CD1c-positive myeloid dendritic cell (primary cell): ENCODE data around the gene LRRIQ4.

ENCODE experiments used
- DNase-seq: peaks from one replicate; pipeline ENCODE4 v3.0.0-alpha.2; 2016; ENCODE audit errors: extremely low spot score

LRRIQ4 gene

DNA sequence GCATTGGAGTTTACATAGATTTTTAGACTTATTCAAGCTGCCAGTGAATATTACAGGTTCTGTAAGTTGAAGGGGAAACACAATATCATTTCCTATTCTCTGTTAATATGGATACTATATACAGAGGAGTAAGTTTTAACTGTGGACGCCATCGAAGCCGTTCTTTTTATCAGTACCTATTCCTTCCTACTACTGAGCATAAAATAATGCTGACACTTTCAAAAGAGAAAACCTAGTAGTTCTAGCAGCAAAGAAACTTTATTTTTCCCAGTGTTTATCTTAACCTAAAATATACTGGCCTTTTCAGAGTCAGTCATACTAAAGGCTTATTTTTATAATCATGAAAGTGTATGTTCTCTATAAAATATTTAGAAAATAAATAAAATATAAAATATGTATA lies 42.8 kb downstream of the LRRIQ4 start:
- no peak for DNase-seq

DNA sequence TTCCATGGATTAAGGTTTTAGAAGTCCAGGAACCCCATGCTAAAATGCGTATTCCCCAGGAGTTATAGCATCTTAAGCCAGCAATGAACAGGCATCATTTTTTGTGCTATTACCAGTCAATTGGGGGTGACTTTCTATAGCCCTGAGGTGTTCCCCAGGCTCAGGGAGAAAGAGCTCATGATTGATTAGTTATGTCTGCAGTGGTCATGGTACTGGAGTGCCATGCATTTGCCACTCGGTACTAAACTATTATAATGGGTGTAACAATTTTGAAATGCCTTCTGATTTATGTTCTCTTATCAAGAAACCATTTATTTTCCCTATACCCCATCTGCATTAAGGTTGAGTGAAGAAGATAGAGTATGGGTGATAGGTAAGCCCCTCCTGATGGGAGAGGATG lies 45.1 kb downstream of the LRRIQ4 start:
- no peak for DNase-seq

DNA sequence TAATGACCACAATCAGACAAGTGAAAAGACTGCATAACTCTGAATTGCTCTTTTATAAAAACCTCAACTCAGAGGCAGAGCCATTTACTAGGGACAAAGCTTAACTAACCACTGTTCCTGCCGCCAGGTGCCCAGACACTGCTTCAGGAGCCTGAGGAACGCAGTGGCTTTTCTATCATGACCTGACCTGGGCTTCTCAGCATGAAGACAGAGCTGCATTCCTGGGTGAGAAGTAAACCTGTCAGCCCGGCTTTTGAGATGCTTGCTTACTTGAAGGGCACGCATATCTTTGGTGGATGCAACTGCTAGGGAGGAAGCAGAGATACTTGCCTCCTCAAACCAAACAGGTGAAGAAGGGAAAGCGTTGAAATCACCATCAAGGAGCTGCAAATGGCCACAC lies 49.2 kb downstream of the LRRIQ4 start:
- DNase-seq = no peak

DNA sequence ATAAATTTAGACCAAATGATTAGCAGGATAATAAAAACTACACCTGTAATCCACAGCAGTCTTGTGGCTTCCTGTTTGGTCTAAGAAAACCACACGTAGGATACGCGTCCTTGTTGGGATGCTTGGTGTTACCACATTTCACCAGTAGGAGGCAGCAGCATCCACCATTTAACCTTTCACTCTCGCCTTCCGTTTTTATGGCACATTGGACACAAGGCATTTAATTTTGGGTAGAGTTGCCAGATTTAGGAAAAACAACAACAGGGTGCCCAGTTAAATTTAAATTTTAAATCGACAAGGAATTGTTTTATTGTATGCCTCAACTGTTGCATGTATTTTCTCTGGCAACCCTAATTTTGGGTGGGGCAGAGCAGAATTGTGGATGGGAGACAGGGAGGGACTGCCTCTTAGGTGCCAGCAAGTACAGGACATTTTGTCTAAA lies 50.8 kb downstream of the LRRIQ4 start:
- peak; percentile 84 for DNase-seq

DNA sequence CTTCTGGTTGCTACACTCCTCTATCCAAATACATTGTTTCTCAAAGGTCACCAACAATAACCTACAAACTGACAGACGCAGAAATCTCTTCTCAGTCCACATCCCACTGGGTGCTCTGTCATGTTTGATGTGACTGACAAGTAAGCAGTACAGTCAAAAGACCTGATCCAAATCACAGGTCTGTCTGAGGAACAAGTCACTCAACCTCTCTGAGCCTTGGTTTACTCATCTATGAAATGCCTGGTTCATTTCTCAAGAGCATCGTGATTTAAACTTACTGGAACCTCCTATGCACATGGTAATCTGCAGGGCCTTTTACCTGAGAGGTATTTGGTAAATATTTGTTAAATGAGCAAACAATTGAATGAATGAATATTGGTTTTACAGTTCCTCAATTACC lies 51.6 kb downstream of the LRRIQ4 start:
- DNase-seq = no peak

DNA sequence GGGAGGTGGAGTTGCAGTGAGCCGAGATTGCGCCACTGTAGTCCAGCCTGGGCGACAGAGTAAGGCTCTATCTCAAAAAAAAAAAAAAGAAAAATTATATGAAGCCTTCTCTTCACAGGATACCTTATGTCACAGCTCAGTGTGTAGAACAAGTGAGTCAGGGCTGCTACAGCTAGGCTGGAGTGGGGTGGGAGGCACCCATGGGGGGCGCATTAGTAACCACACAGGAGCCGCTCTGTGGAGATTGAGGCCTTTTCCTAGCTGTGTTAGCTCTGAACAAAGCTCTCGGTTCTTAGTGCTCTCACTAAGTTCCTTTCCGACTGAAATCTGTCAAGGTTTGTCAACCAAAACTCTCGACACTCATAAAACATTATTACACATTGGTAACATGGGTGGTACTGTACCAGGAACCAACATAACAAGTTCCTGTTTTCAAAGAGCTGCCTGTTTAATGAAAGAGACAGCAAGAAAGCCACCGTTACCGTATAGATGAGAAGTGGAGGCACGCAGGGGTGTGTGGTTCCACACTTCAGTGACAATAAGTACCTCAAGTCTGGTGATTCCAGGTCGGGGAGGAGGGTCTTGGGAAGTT lies 52.6 kb downstream of the LRRIQ4 start:
- peak; percentile 58 for DNase-seq

DNA sequence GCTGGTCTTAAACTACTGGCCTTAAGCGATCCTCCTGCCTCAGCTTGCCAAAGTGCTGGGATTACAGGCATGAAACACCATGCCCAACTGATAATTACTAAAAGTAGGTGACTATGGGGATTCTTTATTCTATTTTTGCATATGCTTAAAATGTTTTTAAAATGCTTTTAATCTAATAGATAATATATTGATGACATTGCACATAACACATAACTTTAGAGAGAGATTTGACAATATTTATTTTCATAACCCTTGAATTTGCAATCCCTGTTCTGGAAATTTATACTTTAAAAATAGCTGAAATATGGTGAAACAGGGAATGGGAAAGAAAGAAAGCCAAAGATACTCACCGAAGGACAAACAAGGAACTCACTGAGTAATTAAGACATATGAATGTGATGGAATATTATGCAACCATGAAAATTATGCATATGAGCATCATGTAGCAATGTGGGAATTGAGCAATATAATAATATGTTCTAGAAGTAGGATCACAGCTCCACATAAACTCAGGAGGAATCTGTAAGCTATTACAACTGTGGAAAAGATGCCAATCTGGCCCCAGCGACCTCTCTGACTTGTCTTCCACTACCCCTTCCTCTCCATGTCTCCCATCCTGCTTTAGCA lies 55.0 kb downstream of the LRRIQ4 start:
- no peak for DNase-seq

DNA sequence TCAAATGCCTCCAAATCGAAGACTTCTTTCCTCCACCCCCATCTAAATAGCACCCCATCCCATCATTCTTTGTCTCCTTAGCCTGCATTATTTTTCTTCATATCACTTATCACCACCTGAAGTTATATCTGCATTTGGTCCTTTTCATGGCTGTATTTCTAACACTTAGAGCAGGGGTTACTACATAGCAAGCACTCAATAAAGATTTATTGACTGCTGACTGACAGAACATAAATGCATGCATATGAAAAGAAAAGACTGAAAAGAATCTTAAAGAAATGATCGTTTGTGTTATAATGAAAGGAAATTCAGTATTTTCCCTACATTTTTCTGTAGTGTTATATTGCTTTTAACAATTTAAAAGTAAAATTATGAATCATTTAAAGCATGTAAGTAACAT lies 55.7 kb downstream of the LRRIQ4 start:
- no peak for DNase-seq

DNA sequence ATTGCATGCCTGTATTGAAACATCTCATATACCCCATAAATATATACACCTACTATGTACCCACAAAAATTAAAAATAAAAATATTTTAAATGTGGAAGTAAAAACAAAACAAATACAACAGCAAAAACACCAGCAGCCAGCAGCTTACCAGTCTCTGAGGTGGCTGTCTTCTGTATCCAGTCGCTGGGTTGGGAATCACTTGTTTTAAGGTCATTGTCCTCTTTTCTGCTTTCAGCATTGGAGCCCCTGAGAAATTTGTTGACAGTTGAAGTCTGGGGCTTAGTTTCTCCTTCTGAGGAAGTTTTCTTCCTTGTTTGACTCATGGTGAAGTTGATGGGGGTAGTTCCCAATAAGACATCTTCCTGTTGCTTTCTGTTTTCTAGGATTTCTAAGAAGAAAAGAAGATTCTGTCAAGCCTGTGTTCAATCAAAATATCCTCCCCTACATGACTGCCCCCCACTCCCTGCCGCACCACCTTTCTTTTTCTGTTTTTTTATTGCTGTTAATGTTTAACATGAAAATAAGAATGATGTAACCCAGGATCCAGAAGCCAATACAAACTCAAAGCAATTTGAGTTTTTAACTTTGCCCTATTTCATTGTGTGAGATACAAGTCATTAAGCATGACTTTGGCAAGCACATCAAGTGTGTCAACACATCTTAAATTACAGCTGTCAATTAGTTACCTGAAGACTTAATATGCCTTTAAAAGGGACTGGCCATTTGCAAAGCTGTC lies 57.0 kb downstream of the LRRIQ4 start, which contains the start of gene LRRC31:
LRRC31 (minus strand) TSS at position 452 of the 737 bp plus-strand sequence; CDS start at position 324, 128 bp downstream.
- no peak for DNase-seq

DNA sequence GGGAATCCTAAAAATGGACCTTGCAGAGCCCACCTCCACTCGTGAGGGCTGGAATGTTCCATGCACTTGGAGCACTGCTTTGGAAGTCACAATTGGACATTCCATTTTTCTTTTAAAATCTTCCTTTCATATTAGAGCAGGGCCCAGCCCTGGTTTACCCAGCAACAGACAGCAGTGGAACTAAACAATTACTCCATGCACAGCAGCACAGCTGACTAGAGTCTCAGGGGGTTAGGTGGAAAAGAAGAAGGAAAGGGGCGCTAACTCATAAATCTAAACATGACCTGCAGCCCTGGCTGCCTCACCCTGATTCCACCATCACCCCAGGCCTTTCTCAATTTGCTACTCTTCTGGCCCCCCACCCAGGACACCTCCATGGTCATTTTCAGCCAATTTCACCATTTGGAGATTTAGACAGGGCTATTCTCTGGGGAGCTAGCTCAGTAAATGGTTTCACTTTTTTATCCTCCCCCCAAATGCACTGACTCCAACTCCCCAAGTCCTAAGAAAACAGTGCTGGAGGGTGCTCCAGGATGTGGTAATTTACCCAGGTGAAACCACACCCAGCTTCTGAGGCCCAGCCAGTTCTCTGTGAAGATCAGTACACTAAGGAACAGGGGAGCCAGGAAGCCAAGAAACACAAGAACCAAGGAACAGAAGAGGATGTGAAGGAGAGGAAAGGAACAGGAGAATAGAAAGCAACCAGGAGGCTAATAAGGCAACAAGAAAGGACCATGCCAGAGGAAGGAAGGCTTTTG lies 58.6 kb downstream of the LRRIQ4 start:
- DNase-seq = no peak

DNA sequence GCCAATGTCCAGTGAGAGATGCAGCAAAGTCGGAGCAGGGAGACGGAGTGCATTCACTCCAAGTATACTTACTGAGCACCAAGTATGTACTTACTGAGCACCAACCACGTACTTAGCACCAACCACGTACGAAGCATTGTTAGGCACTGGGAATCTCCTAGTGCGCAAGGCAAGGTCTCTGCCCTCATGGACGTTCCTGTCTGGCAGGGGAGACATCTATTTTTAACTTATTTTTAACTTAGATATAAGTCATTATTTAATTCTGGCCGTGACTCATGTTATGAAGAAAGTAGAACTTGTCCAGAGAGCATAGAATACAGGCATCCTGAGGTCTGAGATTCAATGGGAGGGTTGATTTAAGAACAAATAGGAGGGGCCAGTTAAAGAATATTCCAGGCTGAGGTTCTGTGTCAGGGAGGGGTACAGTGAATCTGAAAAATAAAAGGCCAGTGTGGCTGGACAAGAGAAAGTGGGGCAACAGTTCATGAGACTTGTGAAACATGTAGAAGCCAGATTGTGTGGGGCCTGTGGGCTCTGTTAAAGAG lies 66.4 kb downstream of the LRRIQ4 start:
- DNase-seq = no peak

DNA sequence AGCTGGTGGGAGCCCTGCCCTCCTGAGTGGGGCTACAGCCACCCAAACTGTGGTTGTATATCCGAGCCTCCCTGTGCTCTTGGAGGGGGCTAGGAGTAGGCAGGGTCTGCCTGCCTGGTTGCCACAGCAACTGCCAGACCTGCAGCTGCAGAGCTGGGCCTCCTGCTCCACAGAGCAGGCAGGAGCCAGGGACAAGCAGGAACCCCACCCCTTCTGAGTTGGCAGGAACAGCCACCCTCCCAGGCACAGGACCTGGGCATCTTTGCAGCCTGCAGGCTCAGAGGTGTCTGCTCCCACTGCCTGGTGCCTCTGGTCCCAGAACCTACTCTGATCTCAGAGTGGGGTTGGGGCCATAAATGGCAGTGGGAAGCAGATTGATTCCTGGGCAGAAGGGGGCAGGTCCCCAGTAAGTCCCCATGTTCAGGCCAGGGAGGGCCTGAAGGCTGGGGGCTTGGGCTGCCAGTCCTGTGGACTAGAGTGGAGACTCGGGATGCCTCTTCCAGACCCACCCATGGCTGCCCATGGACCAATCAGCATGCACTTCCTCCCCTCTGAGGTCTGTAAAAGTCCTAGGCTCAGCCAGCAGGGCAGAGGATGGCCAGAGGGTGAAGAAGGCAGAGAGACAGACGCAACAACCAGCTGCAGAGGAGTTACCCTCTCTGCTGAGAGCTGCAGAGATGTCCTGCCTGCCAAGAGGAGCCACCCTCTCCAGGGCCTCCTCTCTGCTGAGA lies 67.3 kb downstream of the LRRIQ4 start:
- no peak for DNase-seq

DNA sequence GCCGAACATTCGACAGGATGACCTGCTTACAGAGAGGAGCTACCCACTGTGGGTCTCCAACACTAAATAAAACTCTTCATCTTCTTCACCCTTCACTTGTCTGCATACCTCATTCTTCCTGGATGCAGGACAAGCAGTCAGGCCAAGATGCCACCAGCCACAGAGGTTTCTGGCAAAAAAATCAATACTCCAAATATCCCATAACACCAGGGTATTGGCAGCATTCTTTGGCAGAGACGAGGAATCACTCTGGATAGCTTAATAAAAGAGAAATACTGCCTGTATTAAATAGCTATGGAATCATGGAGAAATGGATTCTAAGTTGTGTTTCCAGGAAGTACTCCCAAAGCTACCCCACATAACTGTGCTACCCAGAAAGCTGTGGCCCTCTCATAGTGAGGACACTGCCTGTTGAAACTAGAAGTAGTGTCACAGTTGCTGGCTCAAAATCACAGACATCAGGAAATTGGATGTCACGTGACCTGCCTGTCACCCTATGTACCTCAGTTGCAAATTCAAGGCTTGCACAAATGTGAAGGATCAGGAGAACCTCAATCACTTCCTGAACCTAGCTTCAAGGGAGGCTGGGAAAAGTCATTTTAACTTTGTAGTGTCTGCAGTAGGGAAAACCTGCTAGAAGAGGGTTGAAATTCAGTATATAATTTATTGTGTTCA lies 68.0 kb downstream of the LRRIQ4 start:
- DNase-seq = no peak

DNA sequence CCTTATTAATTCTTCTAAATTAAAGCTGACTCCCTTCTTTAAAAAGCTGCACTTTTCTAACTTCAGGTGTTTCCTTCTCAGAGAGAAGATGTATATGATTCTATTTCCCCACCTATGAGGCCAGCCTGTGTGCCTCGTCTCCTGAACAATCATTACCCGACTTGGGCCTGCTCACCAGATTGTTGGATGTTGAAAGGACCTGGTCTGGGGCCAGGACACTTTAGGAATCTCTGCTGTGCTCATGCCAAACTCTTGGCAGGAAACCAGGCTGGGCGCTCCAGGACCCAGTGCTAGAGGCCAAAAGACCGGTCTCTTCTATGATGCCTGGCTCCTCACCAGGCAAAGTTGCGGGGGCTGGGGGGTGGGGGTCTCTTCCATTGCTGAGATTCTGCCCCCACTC lies 74.0 kb downstream of the LRRIQ4 start:
- DNase-seq = no peak
